Measurements from ENCODE around the gene RBM6. TPM values are rescaled to one million over a fixed set of nuclear protein-coding genes. Genes with fewer than 3 reads are reported as not detected.

Gene RBM6
- total and polyA plus RNA-seq, 9 of the 15 experiments (the other 6 are each of a cell fraction or from before 2014, with no cell fraction given) = 19.9 to 82.2 (median 57.8) TPM

DNA sequence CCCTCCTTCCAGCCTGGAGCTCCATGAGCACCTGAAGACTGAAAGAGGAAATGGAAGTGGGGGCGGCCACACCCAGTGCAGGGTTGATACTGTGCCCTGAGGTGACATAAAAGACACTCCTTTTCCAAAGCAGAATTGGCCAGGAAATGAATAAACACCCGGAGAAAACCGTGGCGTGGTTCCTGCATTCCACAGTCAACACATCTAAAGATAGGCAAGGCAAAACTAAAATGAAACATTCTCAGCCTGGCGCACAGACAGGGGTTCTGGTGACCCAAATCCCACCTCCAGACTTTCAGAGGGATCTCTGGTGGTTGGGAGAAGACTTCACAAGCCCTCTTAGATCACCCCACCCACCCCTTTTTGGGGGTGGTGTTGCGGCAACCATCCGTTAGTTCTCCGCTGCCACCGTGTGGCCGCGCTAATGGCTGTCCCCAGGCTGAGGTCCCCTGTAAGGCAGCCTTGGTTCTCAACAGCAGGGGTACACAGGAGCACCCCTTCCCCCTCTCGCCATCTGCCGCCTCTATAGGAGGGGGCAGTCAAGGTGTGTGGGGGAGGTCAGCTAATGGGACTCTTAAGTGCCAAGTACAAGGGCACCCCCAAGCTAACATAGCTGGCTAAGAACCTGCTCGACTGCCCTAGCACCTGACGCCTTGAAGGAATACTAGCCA lies 33.7 kb upstream of the RBM6 start:
- in situ Hi-C loops (cut with MboI) (no loop called here), intact Hi-C loops (cut with micrococcal nuclease) (loop anchor here (1.0 to 10.0 kb wide), 4 partner anchors 65 to 351 kb away; partner anchors contain the start of genes BSN and INKA1)
- Histone ChIP-seq H2AFZ (ENCODE audit: low read depth, low read length) (peak overlapping the region; percentile 69), H3K4me2 (ENCODE audit: insufficient read depth, low read length) (peak overlapping the region; percentile 75), H3K27ac (ENCODE audit: extremely low read depth, low read depth, low read length) (peak overlapping the region; percentile 82), H3K9me1 (ENCODE audit: control insufficient read depth, insufficient read depth, low read length) (peaks cover 2% of the 10 kb centered on the region), H3K36me3 (ENCODE audit: control insufficient read depth, insufficient read depth, low read length) (peaks cover 14% of the 10 kb centered on the region; the same call in 2 of the 3 replicates), H3K79me2 (ENCODE audit: control insufficient read depth, insufficient read depth, low read length) (peaks cover 27% of the 10 kb centered on the region), H3K9me3 (replicated peaks; ENCODE audit: control insufficient read depth, insufficient read depth, low read depth, low read length) (no peaks in the 10 kb centered on the region), H3K4me1 (replicated peaks in 1 of 2; ENCODE audit: control insufficient read depth in 2 of 2, insufficient read depth in 2 of 2, low read length in 2 of 2) (peaks cover 37 to 73% of the 10 kb centered on the region in 2 experiments), H4K20me1 (replicated peaks; ENCODE audit: control insufficient read depth, insufficient read depth, low read length) (no peaks in the 10 kb centered on the region), H3K9ac (ENCODE audit: insufficient read depth in 1 of 2, low read depth in 2 of 2, low read length in 2 of 2) (peak overlapping the region; percentile 72 to 84), H3K4me3 (peak overlapping the region; percentile 31), H3K27me3 (ENCODE audit: control insufficient read depth in 2 of 2, insufficient read depth in 2 of 2, low read length in 2 of 2) (no peaks in the 10 kb centered on the region)
- 25% methylated on average over 9 of the region's 15 CpGs for WGBS (ENCODE audit: insufficient coverage, low coverage, missing lambda C conversion rate)
- ChIA-PET POLR2A (interaction anchor here (1.2 kb wide), 1 partner anchor 19 kb away, joined by 3 read pairs; no protein-coding TSS in a partner anchor), CTCF (ENCODE audit: low intra/inter-chr PET ratio) (interaction anchor here (0.7 to 1.4 kb wide), 2 partner anchors 65 to 203 kb away, joined by 3 to 7 read pairs; no protein-coding TSS in a partner anchor)
- ATAC-seq = peak; percentile 75
- FAIRE-seq = peak; percentile 88
- peak; percentile 76 to 86 (median 80) for DNase-seq (ENCODE audit: extremely low read depth in 1 of 4, low spot score in 3 of 4)
- no TSS peak for BruUV-seq (replicated peaks)
- TF ChIP-seq PHB2 (IDR thresholded peaks at IDR 0.05; ENCODE audit: low read depth) = no peak
- no peak for TF ChIP-seq ZNF134 (CRISPR knock-in tag; conservative IDR thresholded peaks at IDR 0.05)
- no peak for TF ChIP-seq SMAD2 (IDR thresholded peaks at IDR 0.05; ENCODE audit: low read depth, low read length)
- no peak for TF ChIP-seq MCM7 (IDR thresholded peaks at IDR 0.05)
- TF ChIP-seq RBM17 (IDR thresholded peaks at IDR 0.05; ENCODE audit: borderline replicate concordance, low read depth, low read length) = no peak
- no peak for TF ChIP-seq FOXO4 (CRISPR knock-in tag; IDR thresholded peaks at IDR 0.05)
- TF ChIP-seq FUS (optimal IDR thresholded peaks at IDR 0.05; ENCODE audit: low read depth, low read length) = no peak
- no peak for TF ChIP-seq ZNF780A (CRISPR knock-in tag; IDR thresholded peaks at IDR 0.05)
- no peak for TF ChIP-seq BRD4 (IDR thresholded peaks at IDR 0.05)
- peak; percentile 64; the same call in 1 of the 2 replicates for TF ChIP-seq CTBP1 (IDR thresholded peaks at IDR 0.05; ENCODE audit: borderline replicate concordance)
- no peak for TF ChIP-seq SNAPC5 (CRISPR knock-in tag; IDR thresholded peaks at IDR 0.05)
- TF ChIP-seq ZNF280A (IDR thresholded peaks at IDR 0.05; ENCODE audit: low read depth, partially characterized antibody) = no peak
- TF ChIP-seq E2F6 (IDR thresholded peaks at IDR 0.05; ENCODE audit: borderline replicate concordance in 1 of 2, extremely low read depth in 1 of 2, insufficient read depth in 1 of 2, insufficient read length in 1 of 2, low read depth in 1 of 2, low read length in 1 of 2, poor library complexity in 1 of 2, severe bottlenecking in 1 of 2) = no peak
- no peak for TF ChIP-seq GABPB2 (CRISPR knock-in tag; conservative IDR thresholded peaks at IDR 0.05)
- no peak; the same call in 1 of the 2 replicates for TF ChIP-seq SUPT5H (IDR thresholded peaks at IDR 0.05)
- TF ChIP-seq BRD9 (IDR thresholded peaks at IDR 0.05; ENCODE audit: low read depth, partially characterized antibody) = no peak
- no peak for TF ChIP-seq HMG20B (CRISPR knock-in tag; IDR thresholded peaks at IDR 0.05)
- no peak for TF ChIP-seq WHSC1 (IDR thresholded peaks at IDR 0.05; ENCODE audit: low read length)
- TF ChIP-seq ZNF263 (CRISPR knock-in tag; IDR thresholded peaks at IDR 0.05; ENCODE audit: borderline replicate concordance) = no peak
- no peak for TF ChIP-seq ZFPM2 (CRISPR knock-in tag; IDR thresholded peaks at IDR 0.05)
